Ovary (tissue), 3 donors: Measurements from ENCODE around the gene MRPL1.

ENCODE experiments used
- POLR2A ChIP-seq: fragments of 450-650 bp; IDR thresholded peaks from one replicate; pipeline ENCODE4 v1.6.1; 2017; ENCODE audit warnings: antibody characterized with exemption, mild to moderate bottlenecking, moderate library complexity
- TF ChIP-seq, protein P1 (sequence below), 3 donors: fragments of 450-650 bp in 2 of 3; fragments of 200-600 bp in 1 of 3; IDR thresholded peaks; one replicate each; pipeline versions ENCODE4 v1.5.1 to v1.8.0; 2016 to 2022; ENCODE audit warnings: antibody characterized with exemption in 3 of 3, mild to moderate bottlenecking in 1 of 3
- donor health status: DM: no; HTN: no; CAD: no.

DNA sequence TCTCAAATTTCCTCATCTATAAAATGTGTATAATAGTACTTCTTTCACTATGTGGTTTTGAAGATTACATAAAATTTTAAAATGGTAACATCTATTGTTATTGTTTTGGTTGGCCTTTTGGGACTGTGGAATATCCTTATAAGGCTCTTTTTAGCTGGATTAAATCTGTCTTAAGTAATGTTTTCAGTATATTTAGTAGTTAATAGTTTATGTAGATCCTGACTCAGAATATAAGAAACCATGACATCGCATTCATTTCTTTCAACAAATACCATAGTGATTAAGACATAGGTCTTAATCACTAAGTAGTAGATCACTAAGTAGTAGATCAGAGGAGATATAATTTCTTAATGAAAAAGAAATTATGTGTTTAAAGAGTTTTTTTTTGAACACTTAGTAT lies 48.5 kb downstream of the MRPL1 start:
- TF ChIP-seq, protein P1, sequence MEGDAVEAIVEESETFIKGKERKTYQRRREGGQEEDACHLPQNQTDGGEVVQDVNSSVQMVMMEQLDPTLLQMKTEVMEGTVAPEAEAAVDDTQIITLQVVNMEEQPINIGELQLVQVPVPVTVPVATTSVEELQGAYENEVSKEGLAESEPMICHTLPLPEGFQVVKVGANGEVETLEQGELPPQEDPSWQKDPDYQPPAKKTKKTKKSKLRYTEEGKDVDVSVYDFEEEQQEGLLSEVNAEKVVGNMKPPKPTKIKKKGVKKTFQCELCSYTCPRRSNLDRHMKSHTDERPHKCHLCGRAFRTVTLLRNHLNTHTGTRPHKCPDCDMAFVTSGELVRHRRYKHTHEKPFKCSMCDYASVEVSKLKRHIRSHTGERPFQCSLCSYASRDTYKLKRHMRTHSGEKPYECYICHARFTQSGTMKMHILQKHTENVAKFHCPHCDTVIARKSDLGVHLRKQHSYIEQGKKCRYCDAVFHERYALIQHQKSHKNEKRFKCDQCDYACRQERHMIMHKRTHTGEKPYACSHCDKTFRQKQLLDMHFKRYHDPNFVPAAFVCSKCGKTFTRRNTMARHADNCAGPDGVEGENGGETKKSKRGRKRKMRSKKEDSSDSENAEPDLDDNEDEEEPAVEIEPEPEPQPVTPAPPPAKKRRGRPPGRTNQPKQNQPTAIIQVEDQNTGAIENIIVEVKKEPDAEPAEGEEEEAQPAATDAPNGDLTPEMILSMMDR (IDR thresholded peaks at IDR 0.05): no peak
- no peak for TF ChIP-seq POLR2A
